GF-D8 (cell line): Measurements from ENCODE around the gene C16orf92.
"Not testable (repeated sequence)": the region's sequence is repeated elsewhere in the genome, so short reads cannot be mapped to it uniquely, and the experiment has no call there.

Experiments used
- DNase-seq: peaks from one replicate; lab custom pipeline; 2025; lab: John Stamatoyannopoulos, UW

The C16orf92 gene

GRCh38 chr16:30005341-30006094 lies 17.5 kb upstream of the C16orf92 start:
- no peak for DNase-seq

GRCh38 chr16:30006095-30006473 lies 16.9 kb upstream of the C16orf92 start:
- DNase-seq: no peak

- DNase-seq: no peak
Measured at GRCh38 chr16:30006659-30007377, 16.2 kb upstream of the C16orf92 start.

GRCh38 chr16:30007378-30007895 lies 15.6 kb upstream of the C16orf92 start:
- no peak for DNase-seq

GRCh38 chr16:30009085-30009862 lies 13.7 kb upstream of the C16orf92 start:
- DNase-seq: no peak

GRCh38 chr16:30009990-30010843 lies 12.8 kb upstream of the C16orf92 start:
- DNase-seq: no peak

GRCh38 chr16:30010844-30011713 lies 11.9 kb upstream of the C16orf92 start, which contains the start of gene DOC2A:
Gene DOC2A, minus strand, starts transcription at chr16:30011027. Its CDS starts 805 bp downstream, at chr16:30010222.
- DNase-seq: no peak

- no peak for DNase-seq
Measured at GRCh38 chr16:30011714-30012504, 11.1 kb upstream of the C16orf92 start.

GRCh38 chr16:30012598-30012997 lies 10.4 kb upstream of the C16orf92 start:
- DNase-seq: not testable (repeated sequence)

GRCh38 chr16:30015450-30015849 lies 7.5 kb upstream of the C16orf92 start:
- DNase-seq: not testable (repeated sequence)

GRCh38 chr16:30016555-30017276 lies 6.3 kb upstream of the C16orf92 start:
- DNase-seq: no peak

- DNase-seq: no peak
Measured at GRCh38 chr16:30017277-30017656, 5.7 kb upstream of the C16orf92 start.

- not testable (repeated sequence) for DNase-seq
Measured at GRCh38 chr16:30017937-30018336, 5.1 kb upstream of the C16orf92 start.

GRCh38 chr16:30018731-30019158 lies 4.3 kb upstream of the C16orf92 start:
- DNase-seq: no peak

GRCh38 chr16:30023586-30023985 lies 588 bp downstream of the C16orf92 start:
- no peak for DNase-seq

GRCh38 chr16:30024451-30024850 lies 1.5 kb downstream of the C16orf92 start:
- DNase-seq: no peak

- DNase-seq: no peak
Measured at GRCh38 chr16:30025156-30025555, 2.2 kb downstream of the C16orf92 start.

- no peak for DNase-seq
Measured at GRCh38 chr16:30025574-30025973, 2.6 kb downstream of the C16orf92 start.

GRCh38 chr16:30026449-30026848 lies 3.5 kb downstream of the C16orf92 start:
- no peak for DNase-seq
